Prostate gland (tissue), 2 donors: ENCODE data around the gene TMEM131. TPM values are rescaled to one million over a fixed set of nuclear protein-coding genes. Genes with fewer than 3 reads are reported as not detected.

Experiments used
- DNase-seq: peaks from one replicate; pipeline ENCODE4 v3.0.0-alpha.2; 2019; ENCODE audit warnings: low spot score
- H3K27ac ChIP-seq, 2 donors: fragments of 200-600 bp; sonication (generic); 2 replicates each; pipeline ENCODE4 v1.5.1; 2017 to 2019
- H3K27me3 ChIP-seq: fragments of 200-600 bp; sonication (generic); replicated peaks from 2 replicates; pipeline ENCODE4 v1.5.1; 2019; ENCODE audit not compliant: insufficient read depth
- H3K36me3 ChIP-seq, 2 donors: fragments of 200-600 bp; sonication (generic); 1 replicate in 1 of 2; 2 replicates in 1 of 2; pipeline versions ENCODE4 v1.5.1 to v1.8.1; 2017 to 2019
- H3K4me1 ChIP-seq: fragments of 200-600 bp; sonication (generic); replicated peaks from 2 replicates; pipeline ENCODE4 v1.5.1; 2019
- H3K4me3 ChIP-seq, 2 donors: fragments of 200-600 bp; sonication (generic); 2 replicates each; pipeline ENCODE4 v1.5.1; 2017 to 2019
- H3K9me3 ChIP-seq: fragments of 200-600 bp; sonication (generic); 2 replicates; pipeline ENCODE4 v1.5.1; 2017
- POLR2A ChIP-seq: fragments of 450-650 bp; IDR thresholded peaks from one replicate; pipeline ENCODE4 v1.6.1; 2016; ENCODE audit warnings: antibody characterized with exemption, mild to moderate bottlenecking
- POLR2AphosphoS5 ChIP-seq: sonication (generic); formaldehyde crosslinking; IDR thresholded peaks from one replicate; pipeline ENCODE4 v1.6.1; 2017; ENCODE audit warnings: antibody characterized with exemption
- WGBS: methylation state at CpG from one replicate; pipeline ENCODE4 v1.1.5; 2018; 5-methylcytosine and 5-hydroxymethylcytosine counted together
- intact Hi-C: fragments of 100-400 bp; cut with DNase I; formaldehyde crosslinking; loops from one replicate; pipeline ENCODE4 v1.14.2; 2022
- total RNA-seq, 2 donors: library from RNA; depleted of rRNA; stranded (reverse); fragments of >200 nt; gene quantifications; one replicate each; pipeline ENCODE4 v1.1.0, GENCODE V29; 2016
- TF ChIP-seq, protein P1 (sequence below), 4 experiments: fragments of 200-600 bp in 2 of 4; fragments of 450-650 bp in 2 of 4; sonication (generic) in 2 of 4; IDR thresholded peaks; 1 replicate in 3 of 4; 2 replicates in 1 of 4; pipeline ENCODE4 v1.5.1; 2016 to 2019; ENCODE audit warnings: antibody characterized with exemption in 4 of 4, mild to moderate bottlenecking in 2 of 4, moderate library complexity in 2 of 4

The TMEM131 gene
- total RNA-seq, 2 donors from 2014 or later = 40.6 to 42.0 TPM

DNA sequence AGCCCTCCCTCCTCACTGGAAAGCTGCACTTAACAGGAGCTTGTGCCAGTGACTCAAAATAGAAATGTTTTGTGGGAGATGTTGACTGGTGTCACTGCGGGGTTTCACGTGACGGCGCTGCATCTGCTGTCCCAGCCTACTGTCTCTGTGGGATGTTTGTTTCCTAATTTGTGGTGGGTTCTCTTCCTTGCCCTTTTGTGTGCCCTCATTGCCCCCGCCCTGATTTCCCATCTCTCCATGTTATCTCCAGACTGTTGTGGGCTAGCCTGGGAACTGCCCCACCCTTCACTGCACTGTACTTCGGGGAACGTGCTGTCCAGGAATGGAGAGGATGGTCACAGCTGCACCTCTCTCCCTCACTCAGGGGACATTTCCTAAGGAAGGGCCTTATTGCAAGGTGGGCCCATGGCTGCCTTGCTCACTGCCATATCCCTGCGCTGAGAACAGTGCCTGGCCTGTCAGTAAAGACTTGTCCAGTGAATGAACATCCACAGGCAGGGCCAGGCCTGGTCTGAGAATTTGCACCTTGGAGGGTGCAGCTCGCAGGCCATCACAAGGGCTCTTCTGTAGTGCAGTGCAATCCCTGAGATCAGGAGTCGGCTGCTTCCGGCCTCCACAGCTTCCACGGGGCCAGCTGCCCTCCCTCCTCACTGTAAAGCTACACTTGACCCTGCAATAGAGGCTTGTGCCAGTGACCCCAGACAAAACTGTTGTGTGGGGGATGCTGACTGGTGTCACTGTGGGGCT, 264.3 kb downstream of the TMEM131 start:
- WGBS = 86% methylated on average over 12 of the region's 12 CpGs
- H3K9me3 ChIP-seq = no peaks in the 10 kb centered on the region
- intact Hi-C loops = no loop called here
- H3K36me3 ChIP-seq = no peaks in the 10 kb centered on the region
- no peaks in the 10 kb centered on the region for H3K4me1 ChIP-seq
- no peak overlapping the region for H3K27ac ChIP-seq
- no peak for DNase-seq
- TF ChIP-seq, protein P1, sequence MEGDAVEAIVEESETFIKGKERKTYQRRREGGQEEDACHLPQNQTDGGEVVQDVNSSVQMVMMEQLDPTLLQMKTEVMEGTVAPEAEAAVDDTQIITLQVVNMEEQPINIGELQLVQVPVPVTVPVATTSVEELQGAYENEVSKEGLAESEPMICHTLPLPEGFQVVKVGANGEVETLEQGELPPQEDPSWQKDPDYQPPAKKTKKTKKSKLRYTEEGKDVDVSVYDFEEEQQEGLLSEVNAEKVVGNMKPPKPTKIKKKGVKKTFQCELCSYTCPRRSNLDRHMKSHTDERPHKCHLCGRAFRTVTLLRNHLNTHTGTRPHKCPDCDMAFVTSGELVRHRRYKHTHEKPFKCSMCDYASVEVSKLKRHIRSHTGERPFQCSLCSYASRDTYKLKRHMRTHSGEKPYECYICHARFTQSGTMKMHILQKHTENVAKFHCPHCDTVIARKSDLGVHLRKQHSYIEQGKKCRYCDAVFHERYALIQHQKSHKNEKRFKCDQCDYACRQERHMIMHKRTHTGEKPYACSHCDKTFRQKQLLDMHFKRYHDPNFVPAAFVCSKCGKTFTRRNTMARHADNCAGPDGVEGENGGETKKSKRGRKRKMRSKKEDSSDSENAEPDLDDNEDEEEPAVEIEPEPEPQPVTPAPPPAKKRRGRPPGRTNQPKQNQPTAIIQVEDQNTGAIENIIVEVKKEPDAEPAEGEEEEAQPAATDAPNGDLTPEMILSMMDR (IDR thresholded peaks at IDR 0.05) = no peak
- TF ChIP-seq POLR2AphosphoS5 (no peak), POLR2A (no peak)
- no peak overlapping the region for H3K4me3 ChIP-seq
- H3K27me3 ChIP-seq = no peaks in the 10 kb centered on the region

DNA sequence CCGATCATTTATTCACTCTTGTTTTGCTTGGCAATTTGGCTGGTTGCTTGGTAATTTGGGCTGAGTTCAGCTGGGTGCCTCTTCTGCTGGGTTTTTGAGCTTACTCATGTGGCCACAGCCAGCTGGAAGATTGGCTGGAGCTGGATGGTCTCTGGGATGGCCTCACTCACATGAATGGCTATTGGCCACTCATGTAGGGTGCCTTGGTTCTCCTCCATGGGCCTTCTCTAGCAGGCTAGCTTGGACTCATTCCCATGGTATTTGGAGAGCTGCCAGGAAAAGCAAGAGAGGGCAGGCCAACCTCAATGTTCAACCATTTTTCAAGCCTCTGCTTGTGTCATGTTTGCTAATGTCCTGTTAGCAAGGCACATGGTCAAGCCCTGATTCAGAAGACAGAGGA, 265.5 kb downstream of the TMEM131 start:
- no peaks in the 10 kb centered on the region for H3K36me3 ChIP-seq
- TF ChIP-seq POLR2AphosphoS5 (no peak), POLR2A (no peak)
- intact Hi-C loops = no loop called here
- H3K4me1 ChIP-seq = no peaks in the 10 kb centered on the region
- no peak for DNase-seq
- no peaks in the 10 kb centered on the region for H3K9me3 ChIP-seq
- no peak overlapping the region for H3K4me3 ChIP-seq
- H3K27me3 ChIP-seq = no peaks in the 10 kb centered on the region
- 100% methylated on average over 1 of the region's 1 CpG for WGBS
- H3K27ac ChIP-seq = no peak overlapping the region

DNA sequence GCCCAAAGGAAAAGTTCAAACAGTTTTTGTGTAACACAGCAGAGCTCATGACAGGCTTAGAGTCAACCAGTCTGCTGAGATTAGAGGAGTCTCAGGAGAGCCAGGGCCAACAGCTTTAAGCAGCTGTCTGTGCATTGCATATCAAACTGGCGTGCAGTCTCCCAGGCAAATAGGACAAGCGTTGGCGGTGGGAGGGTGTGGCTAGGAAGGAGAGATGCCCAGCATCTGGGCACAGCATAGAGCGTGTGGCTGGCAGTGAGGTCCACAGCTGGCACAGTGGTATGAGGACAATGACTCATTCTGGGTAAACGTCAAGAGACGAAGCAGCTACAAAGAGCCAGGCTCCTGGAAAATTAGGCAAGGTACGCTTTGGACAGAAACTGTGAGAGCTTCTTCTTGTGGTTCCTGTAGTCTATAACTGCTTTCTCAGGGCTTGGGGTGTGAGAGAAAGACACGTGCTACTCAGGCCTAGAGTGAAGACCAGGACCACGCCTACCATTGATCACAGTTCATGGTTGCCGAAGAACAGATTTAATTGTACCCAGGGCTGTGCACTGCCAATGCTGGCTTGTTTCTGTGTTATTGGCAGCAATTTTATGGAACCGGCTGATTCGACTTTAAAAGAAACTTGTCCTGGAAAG, 267.5 kb downstream of the TMEM131 start:
- H3K4me3 ChIP-seq = no peak overlapping the region
- no peak for DNase-seq
- H3K27ac ChIP-seq = no peak overlapping the region
- intact Hi-C loops = no loop called here
- H3K4me1 ChIP-seq = no peaks in the 10 kb centered on the region
- WGBS = 38% methylated on average over 12 of the region's 12 CpGs
- TF ChIP-seq POLR2A (no peak), POLR2AphosphoS5 (no peak)
- TF ChIP-seq, protein P1 (IDR thresholded peaks at IDR 0.05) = no peak
- no peaks in the 10 kb centered on the region for H3K27me3 ChIP-seq
- no peaks in the 10 kb centered on the region for H3K9me3 ChIP-seq
- H3K36me3 ChIP-seq = no peaks in the 10 kb centered on the region

DNA sequence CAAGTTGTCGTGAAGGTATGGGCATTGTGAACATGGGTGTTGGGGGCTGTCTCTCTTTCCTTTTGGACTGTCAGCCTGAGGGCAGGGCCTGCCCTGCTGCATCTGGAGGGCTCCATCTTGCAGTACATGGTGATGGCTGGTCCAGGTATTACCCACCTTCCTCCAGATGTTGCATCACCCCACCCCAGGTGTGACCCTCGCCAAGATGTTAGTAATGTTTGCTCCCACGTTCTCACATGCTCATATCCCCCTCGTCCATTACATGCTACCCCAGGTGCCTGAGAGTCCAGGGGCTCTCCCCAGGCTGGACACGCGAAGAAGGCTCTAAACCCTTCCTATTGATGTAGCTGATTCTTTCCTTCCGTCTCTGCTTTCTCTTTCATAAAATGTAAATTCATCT, 268.5 kb downstream of the TMEM131 start:
- H3K27me3 ChIP-seq = no peaks in the 10 kb centered on the region
- no peaks in the 10 kb centered on the region for H3K36me3 ChIP-seq
- no peaks in the 10 kb centered on the region for H3K9me3 ChIP-seq
- 92% methylated on average over 7 of the region's 7 CpGs for WGBS
- TF ChIP-seq, protein P1 (IDR thresholded peaks at IDR 0.05) = no peak
- TF ChIP-seq POLR2AphosphoS5 = no peak
- TF ChIP-seq POLR2A = no peak
- no peak overlapping the region for H3K4me3 ChIP-seq
- H3K27ac ChIP-seq = no peak overlapping the region
- intact Hi-C loops = no loop called here
- DNase-seq = no peak
- H3K4me1 ChIP-seq = no peaks in the 10 kb centered on the region

DNA sequence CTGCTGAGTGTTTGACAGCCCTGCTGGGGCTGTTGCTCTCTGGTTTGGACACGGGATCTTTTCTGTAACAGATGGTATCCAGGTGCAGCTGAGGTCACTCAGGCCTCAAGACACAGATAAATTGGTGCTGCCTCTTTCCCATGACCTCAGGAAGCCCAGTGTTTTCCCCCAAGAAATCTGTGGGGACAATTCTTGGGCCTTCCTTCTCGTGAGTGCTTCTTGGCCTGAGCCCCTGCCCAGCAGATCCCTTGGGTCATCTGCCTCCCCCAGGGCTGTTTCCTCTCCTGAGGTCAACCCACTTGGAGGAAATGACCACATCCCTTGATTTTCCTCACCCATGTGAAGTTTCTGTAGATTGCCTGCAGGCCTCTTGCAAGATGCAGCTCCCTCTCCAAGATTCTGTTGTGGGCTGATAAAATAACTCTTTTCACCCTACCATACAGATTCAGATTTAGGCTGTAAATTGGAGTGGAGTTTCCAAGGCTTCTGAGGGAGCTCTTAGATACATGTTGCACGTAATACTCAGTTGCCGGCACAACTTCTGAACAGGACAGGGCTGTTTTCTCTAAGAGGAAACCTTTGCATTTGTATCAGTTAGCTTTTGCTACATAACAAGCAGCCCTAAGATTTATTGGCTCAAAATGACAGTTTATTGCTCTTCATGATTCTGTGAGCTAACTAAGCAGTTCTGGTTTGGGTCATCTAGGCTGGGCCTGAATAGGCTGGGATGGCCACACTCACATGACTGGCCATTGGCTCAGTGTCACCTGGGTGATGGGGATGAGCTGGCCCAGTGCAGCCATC, 269.3 kb downstream of the TMEM131 start:
- no peak overlapping the region for H3K27ac ChIP-seq
- 60% methylated on average over 4 of the region's 4 CpGs for WGBS
- no peak for DNase-seq

More for the DNA sequence above, 269.3 kb downstream of the TMEM131 start:
- Histone ChIP-seq H3K36me3 (no peaks in the 10 kb centered on the region), H3K9me3 (no peaks in the 10 kb centered on the region), H3K27me3 (no peaks in the 10 kb centered on the region), H3K4me3 (no peak overlapping the region), H3K4me1 (no peaks in the 10 kb centered on the region)
- intact Hi-C loops = no loop called here
- TF ChIP-seq POLR2A (no peak), POLR2AphosphoS5 (no peak)
- TF ChIP-seq, protein P1 (IDR thresholded peaks at IDR 0.05) = no peak
